K562 (cell line): ENCODE measurements around the gene GDAP2. TPM values are rescaled to one million over a fixed set of nuclear protein-coding genes. Genes with fewer than 3 reads are reported as not detected.

Experiments
- ATAC-seq: fragments of 200-7000 bp; cut with Tn5 transposase; 3 replicates; pipeline ENCODE4 v1.9.1; 2020; ENCODE audit warnings: moderate library complexity
- BruUV-seq: library from RNA; stranded (reverse); fragments of 400-500 nt; replicated peaks from 2 replicates; lab custom pipeline; 2021; lab: Mats Ljungman, UMichigan
- CTCF ChIA-PET: fragments of 300-600 bp; formaldehyde crosslinking; extraction: SDS; loops from one replicate; lab custom pipeline; 2021; ENCODE audit warnings: low intra/inter-chr PET ratio; lab: Yijun Ruan, JAX
- POLR2A ChIA-PET: fragments of 300-600, 350-650 bp; sonication (Branson Sonifier 250); formaldehyde crosslinking; extraction: SDS; loops from one replicate; lab custom pipeline; 2021; ENCODE audit warnings: antibody characterized with exemption, inconsistent platforms; lab: Yijun Ruan, JAX
- DNase-seq, 4 experiments: peaks; one replicate each; pipeline versions ENCODE4 v3.0.0 to v3.0.0-alpha.2; 2011 to 2018; ENCODE audit warnings: low spot score in 3 of 4, mixed read lengths in 3 of 4; ENCODE audit errors: extremely low read depth in 1 of 4
- FAIRE-seq: peaks from 2 replicates; lab custom pipeline; 2011; peaks lifted over from hg19 to GRCh38; lab: Jason Lieb, UNC
- H2AFZ ChIP-seq: 2 replicates; pipeline ENCODE4 v1.6.0; 2011; ENCODE audit warnings: low read depth, low read length, control low read depth, inconsistent platforms
- H3K27ac ChIP-seq: fragments of 200-600 bp; 3 replicates; pipeline ENCODE4 v1.8.0; 2011; ENCODE audit warnings: low read depth, mild to moderate bottlenecking, control low read depth, inconsistent platforms, low read length, moderate library complexity, mixed read lengths; ENCODE audit errors: extremely low read depth
- H3K27me3 ChIP-seq, 2 experiments: fragments of 300-600 bp in 1 of 2; 2 replicates in 1 of 2; 3 replicates in 1 of 2; pipeline versions ENCODE4 v1.6.0 to v1.8.0; 2011; ENCODE audit warnings: inconsistent platforms in 2 of 2, low read length in 2 of 2, mild to moderate bottlenecking in 1 of 2, mixed read lengths in 1 of 2, moderate library complexity in 1 of 2; ENCODE audit not compliant: control insufficient read depth in 2 of 2, insufficient read depth in 2 of 2
- H3K36me3 ChIP-seq: fragments of 300-600 bp; 3 replicates; pipeline ENCODE4 v1.8.0; 2011; ENCODE audit warnings: mild to moderate bottlenecking, low read length, inconsistent platforms; ENCODE audit not compliant: control insufficient read depth, insufficient read depth
- H3K4me1 ChIP-seq, 2 experiments: fragments of 200-600 bp in 1 of 2; replicated peaks in 1 of 2; 2 replicates in 1 of 2; 3 replicates in 1 of 2; pipeline versions ENCODE4 v1.5.1 to v1.8.0; 2011; ENCODE audit warnings: inconsistent platforms in 2 of 2, low read length in 2 of 2, mild to moderate bottlenecking in 1 of 2, mixed read lengths in 1 of 2, moderate library complexity in 1 of 2; ENCODE audit not compliant: control insufficient read depth in 2 of 2, insufficient read depth in 2 of 2
- H3K4me2 ChIP-seq: 2 replicates; pipeline ENCODE4 v1.6.1; 2011; ENCODE audit warnings: low read length, control low read depth, inconsistent platforms, mixed read lengths; ENCODE audit not compliant: insufficient read depth
- H3K4me3 ChIP-seq: fragments of 200-600 bp; sonication (generic), shearing (Covaris generic); 2 replicates; pipeline ENCODE4 v1.5.1; 2016; ENCODE audit warnings: control low read depth, inconsistent platforms
- H3K79me2 ChIP-seq: fragments of 200-600 bp; 3 replicates; pipeline ENCODE4 v1.8.0; 2011; ENCODE audit warnings: low read length, inconsistent platforms; ENCODE audit not compliant: control insufficient read depth, insufficient read depth
- H3K9ac ChIP-seq, 2 experiments: 2 replicates each; pipeline versions ENCODE4 v1.6.0 to v1.6.1; 2011; ENCODE audit warnings: low read depth in 2 of 2, low read length in 2 of 2, control low read depth in 1 of 2, inconsistent platforms in 1 of 2, mild to moderate bottlenecking in 1 of 2, mixed read lengths in 1 of 2; ENCODE audit not compliant: insufficient read depth in 1 of 2
- H3K9me1 ChIP-seq: one replicate; pipeline ENCODE4 v1.6.0; 2011; ENCODE audit warnings: inconsistent platforms, mild to moderate bottlenecking, low read length, moderate library complexity; ENCODE audit not compliant: control insufficient read depth, insufficient read depth
- H3K9me3 ChIP-seq: replicated peaks from 2 replicates; pipeline ENCODE4 v1.5.1; 2011; ENCODE audit warnings: low read depth, low read length, inconsistent platforms; ENCODE audit not compliant: control insufficient read depth, insufficient read depth
- H4K20me1 ChIP-seq: replicated peaks from 2 replicates; pipeline ENCODE4 v1.6.1; 2011; ENCODE audit warnings: low read length, inconsistent platforms, mixed read lengths; ENCODE audit not compliant: control insufficient read depth, insufficient read depth
- ATF1 ChIP-seq, 2 experiments: fragments of 450-650 bp in 1 of 2; IDR thresholded peaks; 2 replicates each; pipeline ENCODE4 v1.6.1; 2016; ENCODE audit warnings: missing compliant biosample characterization in 1 of 2, missing genetic modification characterization in 1 of 2
- CHCHD3 ChIP-seq: fragments of 250-450 bp; sonication (Bioruptor Pico); IDR thresholded peaks from 2 replicates; pipeline ENCODE4 v2.1.2; 2022; ENCODE audit warnings: mild to moderate bottlenecking
- KDM2B ChIP-seq: fragments of 250-450 bp; sonication (Bioruptor Pico); IDR thresholded peaks from 2 replicates; pipeline ENCODE4 v1.8.0; 2021; ENCODE audit warnings: mild to moderate bottlenecking, moderate library complexity
- MIER1 ChIP-seq: fragments of 450-650 bp; IDR thresholded peaks from 2 replicates; pipeline ENCODE4 v1.6.1; 2016; ENCODE audit warnings: antibody characterized with exemption, mild to moderate bottlenecking, low read depth
- NCOR1 ChIP-seq: fragments of 450-650 bp; IDR thresholded peaks from 2 replicates; pipeline ENCODE4 v1.6.1; 2016; ENCODE audit warnings: mild to moderate bottlenecking, moderate library complexity
- POLR2B ChIP-seq: fragments of 450-650 bp; IDR thresholded peaks from 2 replicates; pipeline ENCODE4 v1.6.1; 2018; ENCODE audit warnings: low read depth; ENCODE audit not compliant: partially characterized antibody
- ZFP91 ChIP-seq: sonication (generic); formaldehyde crosslinking; IDR thresholded peaks from 2 replicates; pipeline ENCODE4 v1.8.0; 2022; ENCODE audit warnings: mild to moderate bottlenecking, missing genetic modification reagents
- ZNF512 ChIP-seq: IDR thresholded peaks from 2 replicates; pipeline ENCODE4 v1.6.1; 2016; ENCODE audit warnings: missing genetic modification characterization, missing compliant biosample characterization
- ZNF699 ChIP-seq: fragments of 250-450 bp; sonication (Bioruptor Pico); IDR thresholded peaks from 2 replicates; pipeline ENCODE4 v1.8.0; 2021; ENCODE audit warnings: mild to moderate bottlenecking, moderate library complexity; ENCODE audit not compliant: insufficient replicate concordance
- WGBS: fragments of 100-300 bp; shearing (Covaris generic); methylation state at CpG from one replicate; pipeline ENCODE4 v1.1.6; 2016; ENCODE audit warnings: low coverage, mixed read lengths; ENCODE audit not compliant: insufficient coverage; ENCODE audit errors: missing lambda C conversion rate; 5-methylcytosine and 5-hydroxymethylcytosine counted together
- in situ Hi-C: fragments of 300-500 bp; cut with MboI; formaldehyde crosslinking; loops from 4 replicates; pipeline ENCODE4 v1.15.0; 2018; ENCODE audit warnings: inconsistent platforms, mixed read lengths
- intact Hi-C: fragments of 100-400 bp; cut with micrococcal nuclease; formaldehyde crosslinking; loops from 2 replicates; pipeline ENCODE4 v1.14.2; 2022
- polyA plus RNA-seq, 8 experiments: library from polyadenylated mRNA; depleted of rRNA in 4 of 8; stranded (reverse) in 5 of 8; unstranded in 3 of 8; fragments of >200 nt; fragmentation: Nextera tagmentation in 2 of 8; fragmentation: Illumina TruSeq in 1 of 8; extraction: Ambion mirVana in 2 of 8; extraction: Trizol in 1 of 8; gene quantifications; 2 replicates each; pipeline versions ENCODE4 v1.2.1 to v1.2.3, GENCODE V29; 2011 to 2014; ENCODE audit warnings: inconsistent platforms in 1 of 8, missing spikeins in 1 of 8
- total RNA-seq, 7 experiments: library from RNA; depleted of rRNA in 6 of 7; stranded (reverse); fragments of >200 nt in 6 of 7; fragmentation: Illumina TruSeq in 2 of 7; extraction: Trizol in 2 of 7; gene quantifications; 2 replicates each; pipeline versions ENCODE4 v1.2.1 to v1.2.3, GENCODE V29; 2011 to 2021; ENCODE audit warnings: low replicate concordance in 1 of 7

The GDAP2 gene
- total and polyA plus RNA-seq, 9 of the 15 experiments (the other 6 are each of a cell fraction or from before 2014, with no cell fraction given) = 4.1 to 23.1 (median 13.2) TPM

- no peaks in the 10 kb centered on the region for H3K9me3 ChIP-seq
- no peak overlapping the region for H3K4me3 ChIP-seq
- peaks cover 0 to 17% of the 10 kb centered on the region in 2 experiments; a peak in 2 of 5 replicates for H3K27me3 ChIP-seq
- ATAC-seq = no peak
- no peaks in the 10 kb centered on the region for H3K4me1 ChIP-seq
- FAIRE-seq = no peak
- WGBS = 3% methylated on average over 6 of the region's 6 CpGs
- CTCF ChIA-PET = interaction anchor here (1.1 kb wide), 1 partner anchor 80 kb away, joined by 3 read pairs; no protein-coding TSS in a partner anchor
- no peak overlapping the region for H3K9ac ChIP-seq
- in situ Hi-C loops = no loop called here
- H3K79me2 ChIP-seq = no peaks in the 10 kb centered on the region
- no peak overlapping the region for H3K27ac ChIP-seq
- TF ChIP-seq NCOR1 = no peak
- TF ChIP-seq ZFP91 (CRISPR knock-in tag) = no peak
- no peak for TF ChIP-seq ZNF512 (tag)
- no peak for TF ChIP-seq ATF1 (CRISPR knock-in tag; IDR thresholded peaks at IDR 0.05)
- no peak for TF ChIP-seq ATF1 (tag; IDR thresholded peaks at IDR 0.05)
- TF ChIP-seq ZNF699 (CRISPR knock-in tag) = no peak
- no peak for TF ChIP-seq CHCHD3
- TF ChIP-seq POLR2B = no peak
- no peak for TF ChIP-seq MIER1
- TF ChIP-seq KDM2B (CRISPR knock-in tag) = no peak
- H3K9me1 ChIP-seq = no peaks in the 10 kb centered on the region
- intact Hi-C loops = loop anchor here (10.0 kb wide), 1 partner anchor 260 kb away; no protein-coding TSS in a partner anchor
- H2AFZ ChIP-seq = no peak overlapping the region; the same call in none of the 2 replicates
- no TSS peak for BruUV-seq
- no peak overlapping the region for H3K4me2 ChIP-seq
- H3K36me3 ChIP-seq = no peaks in the 10 kb centered on the region
- H4K20me1 ChIP-seq = no peaks in the 10 kb centered on the region
- POLR2A ChIA-PET = interaction anchor here (0.6 to 1.8 kb wide), 4 partner anchors 12 to 128 kb away, joined by 3 to 7 read pairs (median 4); no protein-coding TSS in a partner anchor
- DNase-seq = no peak
Measured at GRCh38 chr1:117814856-117815797, 114.3 kb downstream of the GDAP2 start.
